Colonic mucosa (tissue), 4 donors: ENCODE measurements around the gene ACAP3. TPM values are rescaled to one million over a fixed set of nuclear protein-coding genes. Genes with fewer than 3 reads are reported as not detected.
A peak's percentile ranks its signal among the peaks of the same experiment; 100 is the strongest.

Experiments used
- DNase-seq: peaks from one replicate; pipeline ENCODE4 v3.0.0-alpha.2; 2020
- H3K27ac ChIP-seq: fragments of 200-600 bp; one replicate; pipeline ENCODE4 v1.8.0; 2021
- H3K27me3 ChIP-seq: fragments of 200-600 bp; one replicate; pipeline ENCODE4 v1.8.0; 2021
- H3K36me3 ChIP-seq: fragments of 200-600 bp; one replicate; pipeline ENCODE4 v1.8.0; 2021
- H3K4me1 ChIP-seq: fragments of 200-600 bp; one replicate; pipeline ENCODE4 v1.8.0; 2021; ENCODE audit warnings: mild to moderate bottlenecking
- H3K4me3 ChIP-seq: fragments of 200-600 bp; one replicate; pipeline ENCODE4 v1.8.0; 2021
- H3K9ac ChIP-seq, 2 donors: one replicate each; pipeline ENCODE4 v1.7.0; 2013; ENCODE audit warnings: control low read depth in 2 of 2, low read depth in 2 of 2, low read length in 2 of 2
- H3K9me3 ChIP-seq: fragments of 200-600 bp; one replicate; pipeline ENCODE4 v1.8.0; 2021
- intact Hi-C: fragments of 100-400 bp; cut with DNase I; formaldehyde crosslinking; loops from one replicate; pipeline ENCODE4 v1.14.1; 2022
- total RNA-seq, 2 donors: library from RNA; stranded (reverse); fragmentation: NEBNext Ultra II Directional in 1 of 2; extraction: Animal tissue kit (Norgen Biotek cat#: 25700) in 1 of 2; gene quantifications; one replicate each; pipeline ENCODE4 v1.2.1, GENCODE V29; 2021
- TF ChIP-seq, protein P1 (sequence below): fragments of 200-600 bp; IDR thresholded peaks from one replicate; pipeline ENCODE4 v1.8.0; 2022; ENCODE audit warnings: antibody characterized with exemption, mild to moderate bottlenecking
- donor health status: healthy.
- donor health status: DM: no; HTN: no; CAD: no.
- donor health status: DM: no; HTN: no; CAD: no.

The ACAP3 gene
- total RNA-seq, 2 donors from 2014 or later = 34.1 to 68.1 TPM

DNA sequence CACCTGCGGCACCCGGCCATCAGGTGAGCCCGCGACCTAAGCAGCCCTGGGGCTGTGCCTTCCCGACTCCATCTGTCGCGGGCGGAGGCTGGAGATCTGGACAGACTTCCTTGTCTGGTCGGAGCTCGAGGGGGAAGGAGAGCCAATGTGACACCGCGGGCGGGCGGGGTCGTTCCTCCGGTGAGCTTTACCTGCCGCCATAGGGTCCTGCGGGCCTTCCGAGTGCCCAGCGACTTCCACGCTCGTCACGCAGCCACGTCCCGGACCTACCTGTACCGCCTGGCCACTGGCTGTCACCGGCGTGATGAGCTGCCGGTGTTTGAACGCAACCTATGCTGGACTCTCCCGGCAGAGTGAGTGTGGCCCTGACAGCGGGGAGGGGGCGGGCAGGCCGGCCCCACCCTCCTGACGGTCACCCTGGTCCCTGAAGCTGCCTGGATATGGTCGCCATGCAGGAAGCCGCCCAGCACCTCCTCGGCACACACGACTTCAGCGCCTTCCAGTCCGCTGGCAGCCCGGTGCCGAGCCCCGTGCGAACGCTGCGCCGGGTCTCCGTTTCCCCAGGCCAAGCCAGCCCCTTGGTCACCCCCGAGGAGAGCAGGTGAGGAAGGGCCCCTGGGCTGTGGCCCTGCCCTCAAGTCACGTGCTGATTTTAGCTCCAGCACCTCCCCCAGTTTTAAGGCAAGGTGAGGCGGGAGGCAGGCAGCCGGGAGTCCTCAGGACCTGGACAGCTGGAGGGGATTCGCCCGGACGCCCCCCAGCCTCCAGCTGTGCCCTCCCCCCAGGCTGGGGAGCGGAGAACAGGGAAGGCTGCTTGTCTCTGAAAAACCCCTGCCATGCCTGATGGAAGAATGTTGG, 1.8 kb upstream of the ACAP3 start:
- Histone ChIP-seq H3K4me3 (peak overlapping the region; percentile 80), H3K4me1 (peaks cover 29% of the 10 kb centered on the region), H3K9me3 (no peaks in the 10 kb centered on the region), H3K27ac (peak overlapping the region; percentile 88), H3K9ac (peak overlapping the region; percentile 77 to 97), H3K36me3 (no peaks in the 10 kb centered on the region), H3K27me3 (no peaks in the 10 kb centered on the region)
- DNase-seq = peak; percentile 59
- TF ChIP-seq, protein P1, sequence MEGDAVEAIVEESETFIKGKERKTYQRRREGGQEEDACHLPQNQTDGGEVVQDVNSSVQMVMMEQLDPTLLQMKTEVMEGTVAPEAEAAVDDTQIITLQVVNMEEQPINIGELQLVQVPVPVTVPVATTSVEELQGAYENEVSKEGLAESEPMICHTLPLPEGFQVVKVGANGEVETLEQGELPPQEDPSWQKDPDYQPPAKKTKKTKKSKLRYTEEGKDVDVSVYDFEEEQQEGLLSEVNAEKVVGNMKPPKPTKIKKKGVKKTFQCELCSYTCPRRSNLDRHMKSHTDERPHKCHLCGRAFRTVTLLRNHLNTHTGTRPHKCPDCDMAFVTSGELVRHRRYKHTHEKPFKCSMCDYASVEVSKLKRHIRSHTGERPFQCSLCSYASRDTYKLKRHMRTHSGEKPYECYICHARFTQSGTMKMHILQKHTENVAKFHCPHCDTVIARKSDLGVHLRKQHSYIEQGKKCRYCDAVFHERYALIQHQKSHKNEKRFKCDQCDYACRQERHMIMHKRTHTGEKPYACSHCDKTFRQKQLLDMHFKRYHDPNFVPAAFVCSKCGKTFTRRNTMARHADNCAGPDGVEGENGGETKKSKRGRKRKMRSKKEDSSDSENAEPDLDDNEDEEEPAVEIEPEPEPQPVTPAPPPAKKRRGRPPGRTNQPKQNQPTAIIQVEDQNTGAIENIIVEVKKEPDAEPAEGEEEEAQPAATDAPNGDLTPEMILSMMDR = no peak
- intact Hi-C loops = no loop called here

DNA sequence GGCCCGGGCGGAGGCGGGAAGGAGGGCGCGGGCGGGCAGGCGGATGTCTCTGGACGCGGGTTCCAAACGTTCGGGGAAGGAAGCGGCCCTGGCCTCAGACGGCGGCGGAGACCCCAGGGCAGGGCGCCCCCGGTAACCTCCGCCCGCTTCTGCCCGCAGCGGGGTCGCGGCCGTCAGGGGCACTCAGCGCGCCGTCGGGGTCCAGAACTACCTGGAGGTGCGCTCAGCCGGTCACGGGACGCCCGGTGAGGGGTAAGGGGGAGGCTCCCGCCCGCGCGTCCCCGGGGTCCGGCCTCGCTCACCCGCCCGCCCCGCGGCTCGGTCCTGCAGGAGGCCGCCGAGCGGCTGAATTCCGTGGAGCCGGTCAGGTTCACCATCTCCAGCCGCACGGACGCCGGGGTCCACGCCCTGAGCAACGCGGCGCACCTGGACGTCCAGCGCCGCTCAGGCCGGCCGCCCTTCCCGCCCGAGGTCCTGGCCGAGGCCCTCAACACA, 1.1 kb upstream of the ACAP3 start:
- peak overlapping the region; percentile 80 for H3K4me3 ChIP-seq
- intact Hi-C loops = no loop called here
- peaks cover 30% of the 10 kb centered on the region for H3K4me1 ChIP-seq
- H3K9ac ChIP-seq = peak overlapping the region; percentile 77 to 97
- H3K27ac ChIP-seq = peak overlapping the region; percentile 88
- no peak for DNase-seq
- no peaks in the 10 kb centered on the region for H3K27me3 ChIP-seq
- no peaks in the 10 kb centered on the region for H3K36me3 ChIP-seq
- TF ChIP-seq, protein P1 = no peak
- H3K9me3 ChIP-seq = no peaks in the 10 kb centered on the region

DNA sequence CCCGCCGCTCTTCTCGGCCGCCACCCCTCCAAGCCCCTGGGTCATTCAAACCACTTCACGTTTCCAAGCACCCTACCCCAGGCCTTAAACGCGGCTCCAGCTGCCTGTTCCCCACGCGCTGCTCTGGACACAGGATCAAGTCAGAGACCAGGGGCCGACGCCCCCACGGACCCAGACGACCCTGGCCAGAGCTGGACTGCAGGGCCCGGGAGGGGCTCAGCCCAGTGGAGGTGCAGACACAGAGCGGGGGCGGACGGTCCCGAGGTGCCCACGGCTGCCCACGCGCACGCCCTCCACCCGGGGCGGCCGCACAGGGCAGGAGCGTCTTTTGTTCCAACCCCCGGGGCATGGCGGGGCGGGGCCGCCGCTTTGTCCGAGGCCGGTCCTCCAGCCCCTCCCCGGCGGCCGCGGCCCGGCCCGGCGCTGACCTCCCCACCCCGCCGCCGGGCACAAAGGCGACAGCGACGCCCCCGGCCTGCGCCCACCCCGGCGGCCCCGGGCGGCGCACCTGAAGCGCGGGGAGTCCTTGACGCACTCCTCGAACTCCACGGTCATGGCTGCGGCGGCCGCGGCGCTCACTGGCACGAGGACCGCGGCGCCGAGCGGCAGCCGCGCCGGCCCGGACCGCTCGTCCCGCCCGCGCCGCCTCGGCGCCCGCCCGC, 338 bp downstream of the ACAP3 start:
- Histone ChIP-seq H3K27ac (peak overlapping the region; percentile 71), H3K9me3 (no peaks in the 10 kb centered on the region), H3K36me3 (no peaks in the 10 kb centered on the region), H3K4me3 (peak overlapping the region; percentile 80), H3K27me3 (no peaks in the 10 kb centered on the region), H3K9ac (peak overlapping the region; percentile 65 to 84), H3K4me1 (peaks cover 30% of the 10 kb centered on the region)
- intact Hi-C loops = no loop called here
- TF ChIP-seq, protein P1 = no peak
- DNase-seq = peak; percentile 65

DNA sequence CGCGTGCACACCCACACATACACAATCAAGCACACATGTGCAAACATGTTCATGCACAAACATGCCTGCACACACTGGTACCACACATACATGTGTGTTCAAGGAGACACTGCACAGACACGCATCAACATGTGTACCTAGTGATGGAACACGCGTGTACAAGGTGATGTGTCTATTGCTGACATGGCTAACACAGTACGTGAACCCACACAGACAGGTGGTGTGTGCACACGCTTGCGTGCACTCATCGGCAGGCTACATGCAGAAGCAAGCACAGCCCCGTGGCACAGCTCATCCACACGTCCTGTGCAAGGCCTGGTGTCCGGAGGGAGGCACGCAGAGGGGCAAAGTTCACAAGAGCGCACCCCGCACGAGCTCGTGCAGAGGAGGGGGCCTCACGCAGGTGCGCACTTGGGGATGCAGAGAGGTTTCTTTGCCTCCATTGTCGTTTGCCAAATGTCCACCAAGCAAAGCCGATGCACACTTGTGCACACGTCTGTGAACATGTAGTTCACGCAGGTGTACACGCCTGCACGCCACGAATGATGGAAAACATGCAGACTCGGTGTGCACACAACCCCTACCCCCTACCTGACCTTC, 969 bp downstream of the ACAP3 start:
- TF ChIP-seq, protein P1 = no peak
- H3K27me3 ChIP-seq = no peaks in the 10 kb centered on the region
- peaks cover 30% of the 10 kb centered on the region for H3K4me1 ChIP-seq
- DNase-seq = peak; percentile 53
- intact Hi-C loops = no loop called here
- peak overlapping the region; percentile 65 to 84 for H3K9ac ChIP-seq
- no peaks in the 10 kb centered on the region for H3K36me3 ChIP-seq
- peak overlapping the region; percentile 80 for H3K4me3 ChIP-seq
- H3K9me3 ChIP-seq = no peaks in the 10 kb centered on the region
- H3K27ac ChIP-seq = no peak overlapping the region

DNA sequence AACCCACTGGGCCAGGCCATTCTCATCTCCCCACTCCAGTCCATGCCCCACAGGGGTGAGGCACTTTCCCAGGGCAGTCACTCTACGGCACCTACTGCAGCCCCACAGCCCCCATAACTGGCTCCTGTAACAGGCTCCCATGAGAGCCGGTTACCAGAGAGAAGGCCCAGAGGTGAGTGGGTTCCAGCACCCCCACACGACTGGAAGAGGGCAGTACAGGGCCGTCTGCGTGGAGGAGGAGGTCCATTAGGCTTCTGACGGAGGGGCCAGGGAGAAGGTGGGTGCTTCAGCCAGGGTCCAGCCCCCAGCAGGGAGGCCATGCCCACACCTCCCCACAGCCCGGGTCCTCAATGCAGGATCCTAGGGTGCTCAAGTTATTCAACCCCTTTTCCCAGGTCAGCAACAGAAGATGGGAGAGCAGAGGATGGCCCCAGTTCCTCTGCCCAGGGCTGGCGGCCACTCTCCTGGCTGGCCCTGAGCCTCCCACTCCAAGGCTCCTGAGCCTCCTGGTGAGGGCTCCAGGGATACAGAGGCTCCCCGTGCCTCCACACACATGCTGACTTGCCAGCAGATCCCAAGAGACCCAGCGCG, 1.6 kb downstream of the ACAP3 start:
- peak overlapping the region; percentile 81 for H3K27ac ChIP-seq
- peak overlapping the region; percentile 80 for H3K4me3 ChIP-seq
- no peaks in the 10 kb centered on the region for H3K9me3 ChIP-seq
- H3K27me3 ChIP-seq = no peaks in the 10 kb centered on the region
- TF ChIP-seq, protein P1 = no peak
- H3K36me3 ChIP-seq = no peaks in the 10 kb centered on the region
- intact Hi-C loops = no loop called here
- DNase-seq = no peak
- H3K9ac ChIP-seq = peak overlapping the region; percentile 61 to 65
- H3K4me1 ChIP-seq = peaks cover 30% of the 10 kb centered on the region
